Stimulated activated naive B cell treated with anti-CD40 and anti-IgM and Interleukin-4, amounts not matched to agents 10 μg/mL and 1 μg/mL and 100 μg/mL, for 72 hours (primary cell): ENCODE results near the gene CYP2U1.

Experiments
- ATAC-seq, 2 donors: fragments of 150-1000 bp; cut with Tn5 transposase; replicated peaks; 2 replicates each; pipeline ENCODE4 v1.10.0; 2021; ENCODE audit warnings: moderate library complexity in 1 of 2
- DNase-seq: peaks from one replicate; pipeline ENCODE4 v3.0.0; 2021
- H3K27ac Mint-ChIP-seq: one replicate; pipeline ENCODE4 v1.8.0; 2022; ENCODE audit warnings: mild to moderate bottlenecking, mixed read lengths
- H3K27me3 Mint-ChIP-seq, 2 donors: one replicate each; pipeline ENCODE4 v1.8.0; 2022; ENCODE audit warnings: mixed read lengths in 2 of 2
- H3K36me3 Mint-ChIP-seq, 2 donors: one replicate each; pipeline ENCODE4 v1.8.0; 2022; ENCODE audit warnings: mixed read lengths in 2 of 2, mild to moderate bottlenecking in 1 of 2
- H3K4me1 Mint-ChIP-seq, 2 donors: one replicate each; pipeline ENCODE4 v1.8.0; 2022; ENCODE audit warnings: mixed read lengths in 2 of 2, mild to moderate bottlenecking in 1 of 2
- H3K4me3 Mint-ChIP-seq, 2 donors: one replicate each; pipeline ENCODE4 v1.8.0; 2022; ENCODE audit warnings: mild to moderate bottlenecking in 2 of 2, mixed read lengths in 2 of 2, moderate library complexity in 1 of 2
- H3K9me3 Mint-ChIP-seq, 2 donors: one replicate each; pipeline ENCODE4 v1.8.0; 2022; ENCODE audit warnings: mixed read lengths in 2 of 2, mild to moderate bottlenecking in 1 of 2

The CYP2U1 gene

DNA sequence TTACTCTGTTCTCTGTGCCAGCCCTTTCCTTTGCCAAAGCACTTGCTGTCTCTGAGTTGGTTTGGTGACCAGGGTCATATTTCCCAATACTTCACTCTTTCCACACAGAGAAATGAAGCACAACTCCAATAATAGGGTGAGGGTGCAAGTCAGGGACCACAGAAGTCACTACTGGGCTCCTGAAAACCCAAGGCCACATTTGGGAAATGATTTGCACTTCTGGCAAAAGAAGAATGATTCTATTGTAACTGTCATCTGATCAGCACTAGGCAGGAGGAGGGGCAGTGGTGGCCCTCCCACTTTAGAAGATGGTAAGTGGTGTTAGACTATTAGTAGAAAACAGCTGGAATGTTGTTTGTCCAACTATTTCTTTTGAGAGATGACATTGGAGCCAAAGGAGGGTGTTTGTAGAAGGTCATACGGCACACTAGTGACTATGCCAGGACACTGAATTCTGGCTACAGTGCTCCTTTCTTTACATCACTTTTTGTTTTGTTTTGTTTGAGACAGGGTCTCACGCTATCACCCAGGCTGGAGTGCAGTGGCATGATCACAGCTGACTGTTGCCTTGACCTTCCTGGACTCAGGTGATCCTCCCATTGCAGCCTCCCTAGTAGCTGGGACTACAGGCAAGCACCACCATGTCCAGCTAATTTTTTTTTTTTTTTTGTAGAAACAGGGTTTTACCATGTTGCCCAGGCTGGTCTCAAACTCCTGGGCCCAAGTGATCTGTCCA, 47.5 kb downstream of the CYP2U1 start:
- no peak for DNase-seq
- H3K36me3 Mint-ChIP-seq = peaks cover 3 to 8% of the 10 kb centered on the region in 2 donors
- no peak for ATAC-seq
- no peaks in the 10 kb centered on the region for H3K27me3 Mint-ChIP-seq
- no peak overlapping the region for H3K27ac Mint-ChIP-seq
- H3K4me3 Mint-ChIP-seq = no peak overlapping the region
- peaks cover 0 to 2% of the 10 kb centered on the region in 2 donors for H3K4me1 Mint-ChIP-seq
- peaks cover 5 to 9% of the 10 kb centered on the region in 2 donors for H3K9me3 Mint-ChIP-seq

DNA sequence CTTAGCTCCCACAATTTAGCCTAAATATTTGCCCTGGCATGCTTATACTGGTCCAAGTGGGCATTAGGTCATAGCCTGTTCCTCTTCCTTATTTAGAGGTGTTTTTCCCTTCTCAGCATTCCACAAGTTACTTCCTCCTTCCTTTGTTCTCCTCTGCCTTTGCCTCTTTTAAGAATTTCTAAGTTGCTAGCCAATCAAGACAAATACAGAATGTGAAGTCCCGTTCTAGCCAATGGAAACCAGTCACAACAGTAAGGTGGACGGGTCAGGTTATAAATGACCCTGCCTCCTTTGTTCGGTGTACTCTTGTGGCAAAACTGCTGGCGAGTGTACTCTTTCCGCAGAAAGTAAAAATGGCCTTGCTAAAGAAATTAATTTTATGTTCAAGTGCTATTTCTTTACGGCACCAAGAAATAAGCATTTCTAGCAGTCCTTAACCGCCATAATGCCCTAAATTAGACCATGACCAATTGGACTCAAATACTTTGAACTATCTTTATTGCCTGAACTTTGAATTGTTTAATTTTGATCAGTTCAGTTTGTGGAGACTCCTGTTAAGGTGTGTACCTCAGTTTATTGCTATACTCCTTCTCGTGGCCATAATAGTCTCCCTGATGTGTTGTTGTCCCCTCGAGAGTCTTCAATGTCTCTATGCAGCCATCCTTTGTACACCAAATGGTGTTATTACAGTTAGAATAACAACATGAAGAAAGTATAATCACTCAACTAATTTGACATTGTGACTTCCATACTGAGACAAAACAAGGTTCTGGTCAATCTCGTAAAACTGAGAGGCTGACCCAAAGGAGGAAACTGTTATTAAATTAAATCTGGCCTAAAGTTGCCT, 56.8 kb downstream of the CYP2U1 start:
- Mint-ChIP-seq H3K4me3 (no peak overlapping the region), H3K4me1 (peaks cover 15 to 20% of the 10 kb centered on the region in 2 donors), H3K36me3 (peaks cover 0 to 4% of the 10 kb centered on the region in 2 donors), H3K27me3 (no peaks in the 10 kb centered on the region), H3K27ac (no peak overlapping the region), H3K9me3 (no peaks in the 10 kb centered on the region)
- ATAC-seq (no peak), DNase-seq (no peak)

- ATAC-seq (no peak), DNase-seq (no peak)
- H3K27me3 Mint-ChIP-seq = no peaks in the 10 kb centered on the region
- peaks cover 0 to 4% of the 10 kb centered on the region in 2 donors for H3K36me3 Mint-ChIP-seq
- no peak overlapping the region for H3K4me3 Mint-ChIP-seq
- H3K4me1 Mint-ChIP-seq = peaks cover 17 to 26% of the 10 kb centered on the region in 2 donors
- no peak overlapping the region for H3K27ac Mint-ChIP-seq
- H3K9me3 Mint-ChIP-seq = no peaks in the 10 kb centered on the region
These were observed 57.4 kb downstream of the CYP2U1 start for GRCh38 chr4:107988763-107989035.

DNA sequence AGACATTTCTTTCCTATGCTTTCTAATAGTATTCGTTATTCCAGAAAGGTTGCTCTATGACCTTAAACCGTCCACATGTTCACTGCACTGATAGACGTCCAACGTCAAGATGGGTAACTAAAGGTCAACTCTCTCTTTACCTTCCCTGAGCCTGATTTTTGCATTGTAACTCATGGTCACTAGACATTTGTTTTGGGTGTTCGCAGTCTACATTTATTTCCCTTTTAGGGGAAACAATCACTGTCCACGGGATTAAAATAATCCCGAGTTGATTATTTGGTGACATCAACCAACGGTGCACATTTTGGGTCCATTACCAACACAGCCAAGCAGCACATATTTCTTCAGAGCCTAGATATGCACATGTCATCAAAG, 57.8 kb downstream of the CYP2U1 start:
- H3K4me3 Mint-ChIP-seq = peak overlapping the region; percentile 94 to 96
- H3K27me3 Mint-ChIP-seq = no peaks in the 10 kb centered on the region
- H3K27ac Mint-ChIP-seq = peak overlapping the region; percentile 91
- peaks cover 21 to 31% of the 10 kb centered on the region in 2 donors for H3K4me1 Mint-ChIP-seq
- peaks cover 0 to 4% of the 10 kb centered on the region in 2 donors for H3K36me3 Mint-ChIP-seq
- peak; percentile 3 for ATAC-seq
- DNase-seq = no peak
- no peaks in the 10 kb centered on the region for H3K9me3 Mint-ChIP-seq

DNA sequence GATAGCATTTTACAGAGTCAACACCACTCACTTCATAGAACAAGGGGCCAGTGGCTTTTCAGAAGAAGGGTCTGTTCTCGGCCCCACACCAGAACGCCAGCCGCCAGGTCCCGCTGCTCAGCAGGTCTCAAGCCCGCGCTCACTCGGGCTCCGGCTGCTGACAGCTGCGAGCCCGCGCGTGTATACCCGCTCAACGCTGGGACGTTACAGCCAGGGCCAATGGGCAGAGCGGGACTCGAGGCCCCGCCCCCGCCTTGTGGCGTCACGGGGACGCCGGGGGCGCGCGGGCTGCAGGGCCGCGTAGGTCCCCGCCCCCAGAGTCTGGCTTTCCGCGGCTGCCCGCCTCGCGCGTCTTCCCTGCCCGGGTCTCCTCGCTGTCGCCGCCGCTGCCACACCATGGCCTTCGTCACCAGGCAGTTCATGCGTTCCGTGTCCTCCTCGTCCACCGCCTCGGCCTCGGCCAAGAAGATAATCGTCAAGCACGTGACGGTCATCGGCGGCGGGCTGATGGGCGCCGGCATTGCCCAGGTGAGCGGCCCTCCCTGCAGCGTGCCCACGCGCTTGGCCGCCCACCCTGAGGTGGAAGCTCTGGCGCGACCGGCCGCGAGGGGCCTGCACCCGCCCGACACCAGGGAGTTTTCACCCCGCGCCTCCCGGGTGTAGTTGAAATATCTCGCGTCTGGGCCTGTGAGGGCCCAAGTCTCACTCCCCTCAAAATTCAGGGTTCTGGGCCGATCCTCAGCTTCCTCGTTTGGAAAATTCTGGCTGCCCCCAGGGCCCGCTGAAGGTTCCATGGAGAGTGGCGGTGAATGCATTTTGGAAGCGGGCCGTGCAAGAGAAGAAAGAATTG, 58.4 kb downstream of the CYP2U1 start, which contains the start of gene HADH:
TSS of gene HADH (plus strand) at position 353 of the 850 bp plus-strand sequence. CDS start at position 397, 44 bp downstream.
- Mint-ChIP-seq H3K27me3 (no peaks in the 10 kb centered on the region), H3K36me3 (peaks cover 0 to 4% of the 10 kb centered on the region in 2 donors), H3K9me3 (no peaks in the 10 kb centered on the region), H3K27ac (peak within 1 kb of the TSS; percentile 94), H3K4me3 (peak within 1 kb of the TSS; percentile 94 to 96), H3K4me1 (peaks cover 26 to 37% of the 10 kb centered on the region in 2 donors)
- DNase-seq = peak; percentile 92
- ATAC-seq = peak; percentile 98 to 99

DNA sequence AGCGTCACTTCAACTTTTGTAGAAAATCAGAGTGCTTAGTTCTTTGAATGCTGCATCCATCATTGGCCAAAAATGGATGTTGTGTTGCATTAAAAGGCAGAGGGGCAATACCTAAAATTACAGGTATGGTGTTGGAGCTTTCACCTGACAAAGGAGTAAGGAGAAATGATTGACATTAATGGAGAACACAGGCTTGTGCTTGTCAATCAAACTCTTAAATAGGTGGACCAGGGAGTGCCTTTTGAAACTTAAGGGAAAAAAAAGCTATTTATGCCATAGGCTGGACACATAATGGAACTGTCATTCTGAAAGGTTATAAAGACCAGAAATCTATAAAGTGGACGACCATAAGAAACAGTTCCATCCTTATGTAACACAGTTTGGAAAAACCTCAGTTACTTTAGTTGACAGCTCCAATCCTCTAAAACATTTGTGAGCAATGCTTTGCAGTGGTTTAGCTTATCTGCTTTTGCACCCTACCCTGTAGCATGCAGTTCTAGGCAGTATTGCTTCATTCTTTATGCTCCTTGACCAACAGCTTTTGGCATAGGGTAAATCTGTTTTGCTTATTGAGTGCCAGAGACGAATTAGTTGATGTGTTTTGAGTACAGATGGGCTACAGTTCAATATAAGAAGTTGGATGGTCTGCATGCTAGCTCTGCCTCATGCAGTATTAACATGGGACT, 60.7 kb downstream of the CYP2U1 start:
- Mint-ChIP-seq H3K4me1 (peaks cover 29 to 46% of the 10 kb centered on the region in 2 donors), H3K27me3 (no peaks in the 10 kb centered on the region), H3K4me3 (no peak overlapping the region), H3K9me3 (no peaks in the 10 kb centered on the region), H3K36me3 (peaks cover 10 to 15% of the 10 kb centered on the region in 2 donors), H3K27ac (no peak overlapping the region)
- DNase-seq (no peak), ATAC-seq (no peak)

GRCh38 chr4:107993969-107994368, 62.6 kb downstream of the CYP2U1 start:
- H3K27ac Mint-ChIP-seq = no peak overlapping the region
- peaks cover 30 to 49% of the 10 kb centered on the region in 2 donors for H3K4me1 Mint-ChIP-seq
- ATAC-seq = no peak
- no peaks in the 10 kb centered on the region for H3K9me3 Mint-ChIP-seq
- no peaks in the 10 kb centered on the region for H3K27me3 Mint-ChIP-seq
- DNase-seq = no peak
- peak overlapping the region; percentile 13 to 43 for H3K4me3 Mint-ChIP-seq
- peaks cover 16 to 31% of the 10 kb centered on the region in 2 donors for H3K36me3 Mint-ChIP-seq

DNA sequence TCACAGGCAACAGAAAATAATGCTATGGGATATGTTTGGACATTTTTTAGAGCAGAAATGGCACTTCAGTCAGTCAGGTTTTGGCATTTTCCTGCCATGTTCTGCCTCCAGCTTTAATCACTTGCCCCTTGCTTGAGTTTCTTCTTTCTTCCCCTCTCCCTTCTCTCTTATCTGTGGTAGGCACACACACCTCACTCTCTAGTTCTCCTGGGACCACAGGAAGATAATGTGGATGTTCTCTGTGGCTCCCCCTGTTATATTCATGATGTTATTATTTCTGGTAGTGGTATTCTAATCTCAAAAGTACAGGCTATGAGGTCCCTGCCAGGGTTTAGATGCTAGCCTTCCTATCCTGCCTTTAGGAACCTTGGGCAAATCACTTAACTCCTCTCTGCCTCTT, 63.5 kb downstream of the CYP2U1 start:
- no peaks in the 10 kb centered on the region for H3K9me3 Mint-ChIP-seq
- no peaks in the 10 kb centered on the region for H3K27me3 Mint-ChIP-seq
- peaks cover 33 to 53% of the 10 kb centered on the region in 2 donors for H3K4me1 Mint-ChIP-seq
- H3K36me3 Mint-ChIP-seq = peaks cover 19 to 34% of the 10 kb centered on the region in 2 donors
- ATAC-seq (no peak), DNase-seq (no peak)
- H3K27ac Mint-ChIP-seq = no peak overlapping the region
- no peak overlapping the region for H3K4me3 Mint-ChIP-seq

- H3K27ac Mint-ChIP-seq = no peak overlapping the region
- peaks cover 27 to 44% of the 10 kb centered on the region in 2 donors for H3K36me3 Mint-ChIP-seq
- no peaks in the 10 kb centered on the region for H3K27me3 Mint-ChIP-seq
- ATAC-seq (no peak), DNase-seq (no peak)
- peaks cover 27 to 43% of the 10 kb centered on the region in 2 donors for H3K4me1 Mint-ChIP-seq
- no peaks in the 10 kb centered on the region for H3K9me3 Mint-ChIP-seq
- no peak overlapping the region for H3K4me3 Mint-ChIP-seq
These were observed 65.8 kb downstream of the CYP2U1 start for GRCh38 chr4:107996949-107997788.

GRCh38 chr4:107997794-107998193, 66.4 kb downstream of the CYP2U1 start:
- no peak for ATAC-seq
- Mint-ChIP-seq H3K4me3 (no peak overlapping the region), H3K27me3 (no peaks in the 10 kb centered on the region), H3K27ac (no peak overlapping the region), H3K4me1 (peaks cover 24 to 36% of the 10 kb centered on the region in 2 donors), H3K9me3 (no peaks in the 10 kb centered on the region), H3K36me3 (peaks cover 31 to 47% of the 10 kb centered on the region in 2 donors)
- no peak for DNase-seq

DNA sequence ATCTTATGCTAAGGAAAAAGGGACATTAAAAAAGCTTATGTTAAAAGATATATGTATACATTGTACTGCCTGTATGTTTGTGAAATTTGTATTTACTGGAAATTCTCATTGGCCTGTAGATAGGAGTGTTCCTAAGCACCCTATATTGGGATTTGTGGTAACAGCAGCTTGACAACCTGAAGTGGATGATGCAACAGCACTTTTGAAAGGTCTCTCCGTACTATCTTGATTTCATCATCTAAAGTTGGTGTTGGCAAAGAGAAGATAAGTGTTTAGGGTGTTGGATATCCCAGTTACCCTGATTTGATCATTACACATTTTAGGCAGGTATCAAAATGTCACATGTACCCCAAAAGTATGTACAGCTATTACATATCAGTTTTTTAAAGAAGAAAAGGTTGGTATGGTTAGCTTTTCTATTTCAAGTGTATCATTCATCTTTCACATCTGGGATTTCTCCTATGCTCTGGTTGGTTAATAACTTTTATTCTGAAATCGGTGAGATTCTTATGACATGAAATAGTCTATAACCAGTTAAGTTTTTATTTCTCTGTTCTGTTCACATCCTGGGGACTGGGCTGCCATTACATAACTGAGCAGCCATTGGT, 68.7 kb downstream of the CYP2U1 start:
- H3K27me3 Mint-ChIP-seq = no peaks in the 10 kb centered on the region
- no peak overlapping the region for H3K27ac Mint-ChIP-seq
- H3K9me3 Mint-ChIP-seq = no peaks in the 10 kb centered on the region
- peaks cover 39 to 47% of the 10 kb centered on the region in 2 donors for H3K36me3 Mint-ChIP-seq
- H3K4me3 Mint-ChIP-seq = no peak overlapping the region
- H3K4me1 Mint-ChIP-seq = peaks cover 16 to 30% of the 10 kb centered on the region in 2 donors
- ATAC-seq (no peak), DNase-seq (no peak)

DNA sequence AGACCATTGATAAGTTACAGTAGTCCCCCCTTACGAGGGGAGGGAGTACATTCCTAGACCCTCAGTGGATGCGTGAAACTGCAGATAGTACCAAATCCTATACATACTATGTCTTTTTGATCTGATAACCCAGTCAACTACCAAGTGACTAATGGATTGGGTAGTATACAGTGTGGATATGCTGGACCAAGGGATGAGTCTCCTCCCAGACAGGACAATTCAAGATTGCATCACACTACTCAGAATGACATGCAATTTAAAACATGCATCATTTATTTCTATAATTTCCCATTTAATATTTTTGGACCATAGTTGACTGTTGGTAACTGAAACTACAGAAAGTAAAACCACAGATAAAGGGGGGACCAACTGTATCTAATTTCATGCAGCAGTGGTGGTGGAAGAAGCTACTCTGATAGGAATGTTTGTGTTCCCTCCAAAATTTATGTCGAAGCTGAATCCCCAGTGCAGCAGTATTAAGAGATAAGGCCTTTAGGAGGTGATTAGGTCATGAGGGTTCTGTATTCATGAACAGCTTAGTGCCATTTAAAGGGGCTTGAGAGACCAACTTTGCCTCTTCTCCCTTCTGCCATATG, 70.3 kb downstream of the CYP2U1 start:
- Mint-ChIP-seq H3K27ac (no peak overlapping the region), H3K36me3 (peaks cover 36 to 44% of the 10 kb centered on the region in 2 donors), H3K27me3 (no peaks in the 10 kb centered on the region), H3K4me3 (no peak overlapping the region), H3K9me3 (no peaks in the 10 kb centered on the region), H3K4me1 (peaks cover 20 to 36% of the 10 kb centered on the region in 2 donors)
- ATAC-seq (no peak), DNase-seq (no peak)
